H1 (cell line): ENCODE measurements around the gene FRMD4B. TPM values are rescaled to one million over a fixed set of nuclear protein-coding genes. Genes with fewer than 3 reads are reported as not detected.

ENCODE experiments used
- ATF2 ChIP-seq: IDR thresholded peaks from 2 replicates; pipeline ENCODE4 v1.6.1; 2012; ENCODE audit warnings: low read length, inconsistent platforms
- GABPA ChIP-seq: IDR thresholded peaks from 2 replicates; pipeline ENCODE4 v1.6.1; 2011; ENCODE audit warnings: mild to moderate bottlenecking, low read length, moderate library complexity, borderline replicate concordance; ENCODE audit not compliant: insufficient read depth
- MAFK ChIP-seq: IDR thresholded peaks from 2 replicates; pipeline ENCODE4 v1.6.1; 2012; ENCODE audit warnings: low read depth, mild to moderate bottlenecking, improper control_type of control experiment, low read length
- TAF1 ChIP-seq: IDR thresholded peaks from 2 replicates; pipeline ENCODE4 v1.6.1; 2011; ENCODE audit warnings: mild to moderate bottlenecking, low read depth, low read length
- polyA plus RNA-seq, 7 experiments: library from polyadenylated mRNA; depleted of rRNA in 3 of 7; stranded (reverse) in 5 of 7; unstranded in 2 of 7; fragments of >200 nt in 5 of 7; fragments of 200-250 nt in 2 of 7; gene quantifications; 1 replicate in 5 of 7; 2 replicates in 1 of 7; 4 replicates in 1 of 7; pipeline versions ENCODE4 v1.2.1 to v1.2.3, GENCODE V29; 2011 to 2013; ENCODE audit warnings: missing spikeins in 2 of 7, mixed read lengths in 2 of 7
- total RNA-seq: library from RNA; stranded (reverse); fragmentation: NEBNext Ultra II Directional; extraction: Animal tissue kit (Norgen Biotek cat#: 25700); gene quantifications from 2 replicates; pipeline ENCODE4 v1.2.1, GENCODE V29; 2021

FRMD4B gene
- total and polyA plus RNA-seq, 2 of the 8 experiments (the other 6 are each of a cell fraction or from before 2014, with no cell fraction given): 2.7 to 7.2 TPM

- TF ChIP-seq MAFK (no peak), GABPA (no peak), ATF2 (no peak), TAF1 (no peak)
These were observed 206.8 kb downstream of the FRMD4B start (continued) for GRCh38 chr3:69178838-69179739.
